Measurements from ENCODE around the gene KRTAP9-3.
A peak's percentile ranks its signal among the peaks of the same experiment; 100 is the strongest.
"Not testable (repeated sequence)": the region's sequence is repeated elsewhere in the genome, so short reads cannot be mapped to it uniquely, and the experiment has no call there.

Gene KRTAP9-3, protein sequence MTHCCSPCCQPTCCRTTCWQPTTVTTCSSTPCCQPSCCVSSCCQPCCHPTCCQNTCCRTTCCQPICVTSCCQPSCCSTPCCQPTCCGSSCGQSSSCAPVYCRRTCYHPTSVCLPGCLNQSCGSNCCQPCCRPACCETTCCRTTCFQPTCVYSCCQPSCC

DNA sequence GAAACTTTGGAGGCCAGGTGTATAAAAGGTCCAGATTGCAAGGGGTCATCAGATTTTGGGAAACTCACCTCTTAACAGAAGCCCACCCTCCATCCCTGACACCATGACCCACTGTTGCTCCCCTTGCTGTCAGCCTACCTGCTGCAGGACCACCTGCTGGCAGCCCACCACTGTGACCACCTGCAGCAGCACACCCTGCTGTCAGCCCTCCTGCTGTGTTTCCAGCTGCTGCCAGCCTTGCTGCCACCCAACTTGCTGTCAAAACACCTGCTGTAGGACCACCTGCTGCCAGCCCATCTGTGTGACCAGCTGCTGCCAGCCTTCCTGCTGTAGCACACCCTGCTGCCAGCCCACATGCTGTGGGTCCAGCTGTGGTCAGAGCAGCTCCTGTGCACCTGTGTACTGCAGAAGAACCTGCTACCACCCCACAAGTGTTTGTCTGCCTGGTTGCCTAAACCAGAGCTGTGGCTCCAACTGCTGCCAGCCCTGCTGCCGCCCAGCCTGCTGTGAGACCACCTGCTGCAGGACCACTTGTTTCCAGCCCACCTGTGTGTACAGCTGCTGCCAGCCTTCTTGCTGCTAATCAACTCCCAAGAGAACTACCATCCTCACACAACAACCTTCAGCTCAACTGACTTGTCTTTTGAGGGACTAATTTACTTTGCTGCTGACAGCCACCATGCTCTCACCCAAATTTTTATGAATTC is at the start of gene KRTAP9-3:
Gene KRTAP9-3 (plus strand): TSS at position 51 of the 707 bp plus-strand sequence. CDS start 53 bp downstream, at position 104.
- DNase-seq (ENCODE audit: low spot score), result not testable (repeated sequence)

DNA sequence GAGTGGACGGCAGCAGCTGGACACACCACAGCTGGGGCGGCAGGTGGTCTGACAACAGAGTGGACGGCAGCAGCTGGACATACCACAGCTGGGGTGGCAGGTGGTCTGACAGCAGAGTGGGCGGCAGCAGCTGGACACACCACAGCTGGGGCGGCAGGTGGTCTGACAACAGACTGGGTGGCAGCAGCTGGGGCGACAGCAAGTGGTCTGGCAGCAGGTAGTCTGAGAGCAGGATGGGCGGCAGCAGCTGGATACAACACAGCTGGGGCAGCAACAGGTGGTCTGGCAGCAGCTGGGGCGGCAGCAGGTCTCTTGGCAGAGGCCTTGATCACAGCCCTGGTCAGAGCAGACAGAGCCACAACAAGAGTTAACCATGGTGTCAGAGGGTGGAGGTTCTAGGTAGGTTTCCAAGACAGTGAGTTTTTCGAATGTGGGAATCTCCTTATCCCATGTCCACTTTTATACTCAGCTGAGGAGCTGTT is 47.7 kb upstream of the KRTAP9-3 start, which contains the start of gene KRTAP4-1:
Gene KRTAP4-1 (minus strand): TSS at position 432 of the 482 bp plus-strand sequence. CDS start 57 bp downstream, at position 375.
- no peak for DNase-seq (ENCODE audit: low spot score)

DNA sequence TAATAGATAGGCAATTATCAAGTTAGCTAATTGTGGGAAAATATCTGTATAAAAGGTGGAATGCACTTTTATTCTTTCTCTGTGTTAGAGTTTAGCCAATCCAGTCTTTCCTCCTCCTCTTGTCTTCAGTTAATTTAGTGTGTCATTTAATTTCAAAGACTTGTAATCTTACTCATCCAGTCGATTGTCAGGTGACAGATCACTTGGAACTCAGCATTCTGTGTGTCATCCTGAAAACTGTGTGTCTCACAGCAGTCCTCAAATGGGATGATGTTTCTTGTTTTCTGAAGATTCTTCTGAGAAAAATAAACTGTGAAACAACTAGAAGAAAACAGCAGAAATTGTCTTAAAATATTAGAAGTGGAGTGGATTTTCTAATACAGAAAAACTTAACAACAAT is 47.2 kb upstream of the KRTAP9-3 start:
- peak; percentile 55 for DNase-seq (ENCODE audit: low spot score)

DNA sequence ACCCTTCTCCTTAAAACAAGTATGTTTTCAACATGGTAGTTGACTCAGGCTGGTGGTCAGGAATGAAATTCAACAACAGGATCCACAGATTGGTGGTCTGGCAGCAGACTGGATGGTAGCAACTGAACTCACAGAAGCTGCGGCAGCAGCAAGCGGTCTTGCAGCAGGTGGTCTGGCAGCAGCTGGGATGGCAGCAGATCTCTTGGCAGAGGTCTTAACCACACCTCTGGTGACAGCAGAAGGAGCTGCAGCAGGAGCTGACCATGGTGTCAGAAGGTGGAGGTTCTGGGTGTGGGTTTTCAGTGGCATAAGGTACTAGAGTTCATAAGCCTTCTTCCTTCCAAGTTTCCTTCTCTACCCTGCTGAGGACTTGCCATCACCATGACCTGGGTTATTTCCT is 45.4 kb upstream of the KRTAP9-3 start:
- DNase-seq (ENCODE audit: low spot score), result no peak

DNA sequence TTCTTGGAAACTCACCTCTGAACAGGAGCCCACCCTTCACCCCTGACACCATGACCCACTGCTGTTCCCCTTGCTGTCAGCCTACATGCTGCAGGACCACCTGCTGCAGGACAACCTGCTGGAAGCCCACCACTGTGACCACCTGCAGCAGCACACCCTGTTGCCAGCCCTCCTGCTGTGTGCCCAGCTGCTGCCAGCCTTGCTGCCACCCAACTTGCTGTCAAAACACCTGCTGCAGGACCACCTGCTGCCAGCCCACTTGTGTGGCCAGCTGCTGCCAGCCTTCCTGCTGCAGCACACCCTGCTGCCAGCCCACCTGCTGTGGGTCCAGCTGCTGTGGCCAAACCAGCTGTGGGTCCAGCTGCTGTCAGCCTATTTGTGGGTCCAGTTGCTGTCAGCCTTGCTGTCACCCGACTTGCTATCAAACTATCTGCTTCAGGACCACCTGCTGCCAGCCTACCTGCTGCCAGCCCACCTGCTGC is 42.4 kb upstream of the KRTAP9-3 start, which contains the start of gene KRTAP9-1:
Gene KRTAP9-1 (plus strand): TSS at position 51 of the 482 bp plus-strand sequence. CDS start 0 bp downstream, at position 51.
- not testable (repeated sequence) for DNase-seq (ENCODE audit: low spot score)

DNA sequence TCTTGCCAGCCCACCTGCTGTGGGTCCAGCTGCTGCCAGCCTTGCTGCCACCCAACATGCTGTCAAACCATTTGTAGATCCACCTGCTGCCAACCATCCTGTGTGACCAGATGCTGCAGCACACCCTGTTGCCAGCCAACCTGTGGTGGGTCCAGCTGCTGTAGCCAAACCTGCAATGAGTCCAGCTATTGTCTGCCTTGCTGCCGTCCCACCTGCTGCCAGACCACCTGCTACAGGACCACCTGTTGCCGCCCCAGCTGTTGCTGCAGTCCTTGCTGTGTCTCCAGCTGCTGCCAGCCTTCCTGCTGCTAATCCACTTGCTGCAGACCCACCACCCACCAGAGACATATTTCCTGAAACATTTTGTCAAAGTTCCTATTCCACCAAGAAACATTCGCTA is 41.9 kb upstream of the KRTAP9-3 start:
- DNase-seq (ENCODE audit: low spot score), result no peak

DNA sequence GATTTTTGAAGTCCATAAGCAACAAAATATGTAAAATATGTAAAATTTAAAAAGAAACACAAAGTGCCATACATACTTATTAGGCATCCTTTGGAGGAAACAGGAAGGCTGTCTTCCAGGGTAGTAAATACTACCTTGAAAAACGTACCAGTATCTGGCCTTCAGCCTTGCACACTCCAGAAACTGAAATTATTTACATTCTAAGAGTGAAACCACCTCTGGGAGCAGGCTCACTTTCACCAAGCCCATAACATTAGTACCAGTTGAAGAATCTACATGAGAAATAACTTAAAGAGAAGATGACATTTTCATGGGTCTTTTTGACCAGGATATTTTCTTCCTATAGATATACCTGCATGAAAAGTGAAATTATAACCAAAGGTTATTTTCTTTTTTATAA is 36.2 kb upstream of the KRTAP9-3 start:
- DNase-seq (ENCODE audit: low spot score), result no peak

DNA sequence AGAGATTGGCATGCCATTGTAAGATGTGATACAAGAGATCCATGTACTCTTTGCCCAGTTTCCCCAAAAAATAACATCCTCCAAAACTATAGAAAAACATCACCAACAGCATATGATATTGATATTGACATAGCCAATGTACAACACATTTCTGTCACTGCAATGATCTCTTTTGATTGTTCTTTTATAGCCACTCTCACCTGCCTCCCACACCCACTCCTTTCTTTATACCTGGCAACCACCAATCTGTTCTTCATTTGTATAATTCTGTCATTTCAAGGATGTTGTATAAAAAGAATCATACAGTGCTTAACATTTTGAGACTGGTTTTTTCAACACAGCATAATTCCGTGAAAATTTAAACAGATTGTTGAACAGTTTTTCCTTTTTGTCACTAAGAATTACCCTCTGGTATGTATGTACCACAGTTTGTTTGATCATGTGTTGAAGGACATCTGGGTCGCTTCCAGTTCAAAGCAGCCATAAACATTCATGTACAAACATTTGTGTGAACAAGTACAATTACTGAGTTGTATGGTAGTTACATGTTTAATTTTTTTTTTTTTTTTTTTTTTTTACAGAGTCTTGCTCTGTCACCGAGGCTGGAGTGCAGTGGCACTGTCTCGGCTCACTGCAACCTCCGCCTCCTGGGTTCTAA is 32.7 kb upstream of the KRTAP9-3 start:
- no peak for DNase-seq (ENCODE audit: low spot score)

DNA sequence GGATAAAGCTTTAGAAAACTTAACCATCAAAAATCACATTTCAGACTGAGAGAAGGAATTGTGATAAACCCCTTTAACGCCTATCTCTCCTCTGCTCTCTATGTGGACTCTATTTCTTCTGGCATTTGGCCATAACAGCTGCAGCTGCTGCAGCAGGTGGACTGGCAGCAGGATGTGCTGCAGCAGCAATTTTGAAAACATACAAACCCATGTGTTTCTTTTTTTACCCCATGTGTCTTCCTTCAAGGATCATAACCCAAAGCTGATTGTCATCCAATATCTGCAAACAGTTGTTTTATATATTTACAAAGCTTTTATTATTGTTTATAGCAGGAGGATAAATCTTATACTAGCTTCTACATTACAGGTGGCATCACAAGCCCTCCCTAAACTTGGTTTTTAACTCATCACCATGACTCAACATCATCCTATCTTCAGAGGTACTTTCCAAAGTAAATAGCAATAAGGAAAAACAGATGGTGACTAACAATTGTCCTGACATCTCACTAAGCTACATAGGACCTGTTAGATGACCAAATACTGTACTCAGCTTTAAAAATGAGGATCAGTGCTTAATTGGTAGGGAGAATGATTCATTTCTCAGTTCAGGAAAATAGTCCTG is 20.3 kb upstream of the KRTAP9-3 start:
- DNase-seq (ENCODE audit: low spot score), result peak; percentile 4

DNA sequence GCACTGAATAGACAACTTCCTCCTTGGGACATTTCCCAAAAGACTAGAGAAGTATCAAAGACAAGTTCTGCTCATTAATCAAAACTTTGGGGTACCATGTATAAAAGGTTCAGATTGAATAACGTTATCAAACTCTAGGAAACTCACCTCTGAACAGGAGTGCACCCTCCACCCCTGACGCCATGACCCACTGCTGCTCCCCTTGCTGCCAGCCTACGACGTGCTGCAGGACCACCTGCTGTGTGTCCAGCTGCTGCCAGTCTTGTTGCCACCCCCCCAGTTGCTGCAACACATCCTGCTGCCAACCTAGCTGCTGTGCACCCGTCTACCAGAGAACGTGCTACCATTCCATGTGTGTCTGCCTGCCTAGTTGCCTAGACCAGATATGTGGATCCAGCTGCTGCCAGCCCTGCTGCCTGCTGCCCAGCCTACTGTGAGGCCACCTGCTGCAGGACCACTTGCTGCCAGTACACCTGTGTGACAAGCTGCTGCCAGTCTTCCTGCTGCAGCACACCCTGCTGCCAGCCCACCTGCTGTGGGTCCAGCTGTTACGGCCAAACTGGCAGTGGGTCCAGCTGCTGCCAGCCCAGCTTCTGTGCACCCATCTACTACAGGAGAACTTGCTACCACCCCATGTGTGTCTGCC is 19.6 kb upstream of the KRTAP9-3 start:
- DNase-seq (ENCODE audit: low spot score), result no peak

DNA sequence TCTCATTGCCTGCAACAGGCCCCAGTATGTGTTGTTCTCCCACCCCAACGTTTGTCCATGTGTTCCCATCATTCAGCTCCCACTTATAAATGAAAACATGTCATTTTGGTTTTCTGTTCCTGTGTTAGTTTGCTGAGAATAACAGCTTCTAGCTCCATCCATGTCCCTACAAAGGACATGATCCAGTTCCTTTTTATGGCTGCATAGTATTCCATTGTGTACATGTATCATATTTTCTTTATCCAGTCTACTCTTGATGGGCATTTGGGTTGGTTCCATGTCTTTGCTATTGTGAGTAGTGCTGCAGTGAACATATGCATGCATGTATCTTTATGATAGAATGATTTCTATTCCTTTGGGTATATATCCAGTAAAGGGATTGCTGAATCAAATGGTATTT is 16.6 kb upstream of the KRTAP9-3 start:
- DNase-seq (ENCODE audit: low spot score), result no peak

DNA sequence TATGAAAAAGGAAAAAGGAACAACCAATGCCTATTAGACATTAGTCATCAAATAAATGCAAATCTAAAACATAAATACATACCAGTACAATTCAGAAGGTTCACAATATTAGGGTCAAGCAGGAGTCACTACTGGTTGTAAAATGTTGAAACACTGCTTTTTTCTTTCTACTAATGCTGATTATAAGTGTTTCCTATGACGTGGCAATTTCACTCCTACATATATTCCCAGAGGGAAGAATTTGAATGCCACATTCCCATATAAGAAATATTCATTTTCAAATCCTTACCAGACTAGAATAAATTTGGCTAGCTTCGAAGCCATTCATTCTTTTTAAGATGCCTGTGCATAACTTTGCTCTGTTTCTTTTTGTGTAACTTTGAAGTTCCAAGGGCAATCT is 8.4 kb upstream of the KRTAP9-3 start:
- DNase-seq (ENCODE audit: low spot score), result no peak

DNA sequence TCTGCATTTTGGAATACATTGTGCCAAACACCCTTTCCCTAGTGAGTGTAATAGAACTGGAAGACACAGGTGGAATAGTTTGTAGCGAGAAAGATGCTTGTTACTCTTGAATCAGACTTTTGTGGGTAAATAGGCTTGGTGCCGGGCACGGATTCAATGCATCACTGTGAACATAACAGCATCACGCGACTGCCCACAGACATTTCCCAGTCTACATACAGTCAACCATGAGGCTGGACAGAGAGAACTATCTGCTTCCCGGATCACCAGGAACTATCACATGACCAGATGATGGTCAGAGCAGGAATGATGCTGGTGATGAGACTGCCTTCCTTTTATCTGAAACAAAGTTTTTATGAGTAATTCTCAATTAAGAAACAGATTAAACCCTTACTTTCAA is 6.2 kb upstream of the KRTAP9-3 start:
- no peak for DNase-seq (ENCODE audit: low spot score)

DNA sequence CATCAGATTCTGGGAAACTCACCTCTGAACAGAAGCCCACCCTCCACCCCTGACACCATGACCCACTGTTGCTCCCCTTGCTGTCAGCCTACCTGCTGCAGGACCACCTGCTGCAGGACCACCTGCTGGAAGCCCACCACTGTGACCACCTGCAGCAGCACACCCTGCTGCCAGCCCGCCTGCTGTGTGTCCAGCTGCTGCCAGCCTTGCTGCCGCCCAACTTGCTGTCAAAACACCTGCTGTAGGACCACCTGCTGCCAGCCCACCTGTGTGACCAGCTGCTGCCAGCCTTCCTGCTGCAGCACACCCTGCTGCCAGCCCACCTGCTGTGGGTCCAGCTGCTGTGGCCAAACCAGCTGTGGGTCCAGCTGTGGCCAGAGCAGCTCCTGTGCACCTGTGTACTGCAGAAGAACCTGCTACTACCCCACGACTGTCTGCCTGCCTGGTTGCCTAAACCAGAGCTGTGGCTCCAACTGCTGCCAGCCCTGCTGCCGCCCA is 5.6 kb upstream of the KRTAP9-3 start, which contains the start of gene KRTAP9-2:
Gene KRTAP9-2 (plus strand): TSS at position 51 of the 498 bp plus-strand sequence. CDS start 7 bp downstream, at position 58.
- not testable (repeated sequence) for DNase-seq (ENCODE audit: low spot score)

DNA sequence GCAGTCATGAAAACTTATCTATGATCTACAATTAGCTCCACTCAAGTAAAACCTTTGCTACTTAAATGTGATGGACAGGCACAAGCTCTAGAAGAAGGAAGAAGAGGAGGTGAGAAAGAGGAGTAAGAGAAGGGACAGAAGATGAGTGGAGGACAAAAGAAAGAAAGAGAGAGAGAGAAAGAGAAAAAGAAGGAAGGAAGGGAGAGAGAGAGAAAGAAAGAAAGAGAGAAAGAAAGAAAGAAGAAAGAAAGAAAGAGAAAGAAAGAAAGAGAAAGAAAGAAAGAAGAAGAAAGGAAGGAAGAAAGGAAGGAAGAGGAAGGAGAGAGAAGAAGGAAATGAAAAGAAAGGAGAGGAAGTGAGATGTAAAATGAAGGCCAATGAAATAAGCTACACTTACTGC is 2.2 kb upstream of the KRTAP9-3 start:
- no peak for DNase-seq (ENCODE audit: low spot score)

DNA sequence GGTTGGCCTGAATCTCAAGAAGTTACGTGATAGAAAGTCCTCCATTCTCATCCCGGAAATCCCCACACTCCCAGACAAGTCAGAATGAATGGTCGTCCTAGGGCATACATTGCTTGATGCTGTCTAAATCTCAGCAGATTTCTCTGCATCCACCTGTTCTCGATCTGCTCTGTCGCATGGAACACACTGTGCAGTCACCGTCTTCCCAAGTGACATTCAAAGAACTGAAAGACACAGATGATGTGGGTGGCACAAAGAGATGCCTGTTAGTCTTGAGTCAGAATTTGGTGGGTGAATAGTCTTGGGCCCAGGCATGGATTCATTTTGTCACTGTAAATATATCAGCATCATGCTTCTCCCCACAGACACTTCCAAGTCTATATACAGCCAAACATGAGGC is 518 bp upstream of the KRTAP9-3 start:
- DNase-seq (ENCODE audit: low spot score), result no peak

DNA sequence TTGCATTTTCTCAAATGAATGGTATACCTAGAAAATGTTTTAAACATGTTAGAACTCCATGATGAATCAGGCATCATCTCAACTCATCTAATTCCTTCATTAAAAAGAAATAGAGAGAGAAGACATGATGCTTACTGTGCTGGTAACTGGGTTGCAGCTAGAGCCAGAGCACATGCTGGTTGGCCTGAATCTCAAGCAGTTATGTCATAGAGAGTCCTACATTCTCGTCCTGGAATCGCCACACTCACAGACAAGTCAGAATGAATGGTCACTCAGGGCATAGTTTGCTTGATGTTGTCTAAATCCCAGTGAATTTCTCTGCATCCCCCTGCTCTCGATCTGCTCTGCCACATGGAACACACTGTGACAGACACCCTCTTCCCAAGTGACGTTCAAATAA is 4.9 kb downstream of the KRTAP9-3 start:
- DNase-seq (ENCODE audit: low spot score), result not testable (repeated sequence)

DNA sequence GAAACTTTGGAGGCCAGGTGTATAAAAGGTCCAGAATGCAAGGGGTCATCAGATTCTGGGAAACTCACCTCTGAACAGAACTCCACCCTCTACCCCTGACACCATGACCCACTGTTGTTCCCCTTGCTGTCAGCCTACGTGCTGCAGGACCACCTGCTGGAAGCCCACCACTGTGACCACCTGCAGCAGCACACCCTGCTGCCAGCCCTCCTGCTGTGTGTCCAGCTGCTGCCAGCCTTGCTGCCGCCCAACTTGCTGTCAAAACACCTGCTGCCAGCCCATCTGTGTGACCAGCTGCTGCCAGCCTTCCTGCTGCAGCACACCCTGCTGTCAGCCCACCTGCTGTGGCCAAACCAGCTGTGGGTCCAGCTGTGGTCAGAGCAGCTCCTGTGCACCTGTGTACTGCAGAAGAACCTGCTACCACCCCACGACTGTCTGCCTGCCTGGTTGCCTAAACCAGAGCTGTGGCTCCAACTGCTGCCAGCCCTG is 5.7 kb downstream of the KRTAP9-3 start, which contains the start of gene KRTAP9-8:
Gene KRTAP9-8 (plus strand): TSS at position 51 of the 489 bp plus-strand sequence. CDS start 53 bp downstream, at position 104.
- DNase-seq (ENCODE audit: low spot score), result not testable (repeated sequence)

DNA sequence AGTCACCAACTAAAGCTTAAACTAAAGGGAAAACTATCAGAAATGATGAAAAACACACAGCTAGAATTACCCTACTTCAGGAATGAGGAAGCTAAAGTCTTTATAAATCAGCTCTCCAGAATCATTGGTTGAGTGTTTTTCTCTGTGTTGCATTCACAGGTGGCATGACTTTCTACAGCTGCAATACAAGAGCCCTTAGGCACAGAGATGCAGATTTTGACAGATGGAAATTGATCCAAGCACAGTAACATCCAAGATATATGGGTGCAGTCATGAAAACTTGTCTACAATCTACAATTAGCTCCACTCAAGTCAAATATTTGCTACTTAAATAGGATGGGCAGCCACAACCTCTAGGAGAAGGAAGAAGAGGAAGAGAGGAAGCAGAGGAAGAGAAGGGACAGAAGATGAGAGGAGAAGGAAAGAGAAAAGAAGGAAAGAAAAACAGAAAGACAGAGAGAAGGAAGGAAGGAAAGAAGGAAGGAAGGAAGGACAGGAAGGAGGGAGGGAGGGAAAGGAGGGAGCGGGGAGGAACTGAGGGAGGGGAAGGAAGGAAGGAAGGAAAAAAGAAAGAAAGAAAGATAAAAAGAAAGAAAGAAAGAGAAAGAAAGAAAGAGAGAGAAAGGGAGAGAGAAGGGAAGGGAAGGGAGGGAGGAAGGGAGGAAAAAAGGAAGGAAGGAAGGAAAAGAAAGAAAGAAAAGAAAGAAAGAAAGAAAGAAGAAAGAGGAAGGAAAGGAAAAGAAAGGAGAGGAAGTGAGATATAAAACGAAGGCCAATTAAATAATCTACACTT is 14.9 kb downstream of the KRTAP9-3 start:
- DNase-seq (ENCODE audit: low spot score), result not testable (repeated sequence)

DNA sequence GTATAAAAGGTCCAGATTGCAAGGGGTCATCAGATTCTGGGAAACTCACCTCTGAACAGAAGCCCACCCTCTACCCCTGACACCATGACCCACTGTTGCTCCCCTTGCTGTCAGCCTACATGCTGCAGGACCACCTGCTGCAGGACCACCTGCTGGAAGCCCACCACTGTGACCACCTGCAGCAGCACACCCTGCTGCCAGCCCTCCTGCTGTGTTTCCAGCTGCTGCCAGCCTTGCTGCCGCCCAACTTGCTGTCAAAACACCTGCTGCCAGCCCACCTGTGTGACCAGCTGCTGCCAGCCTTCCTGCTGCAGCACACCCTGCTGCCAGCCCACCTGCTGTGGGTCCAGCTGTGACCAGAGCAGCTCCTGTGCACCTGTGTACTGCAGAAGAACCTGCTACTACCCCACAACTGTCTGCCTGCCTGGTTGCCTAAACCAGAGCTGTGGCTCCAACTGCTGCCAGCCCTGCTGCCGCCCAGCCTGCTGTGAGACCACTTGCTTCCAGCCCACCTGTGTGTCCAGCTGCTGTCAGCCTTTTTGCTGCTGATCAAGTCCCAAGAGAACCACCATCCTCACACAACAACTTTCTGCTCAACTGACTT is 17.5 kb downstream of the KRTAP9-3 start, which contains the start of gene KRTAP9-4:
Gene KRTAP9-4 (plus strand): TSS at position 51 of the 604 bp plus-strand sequence. CDS start 34 bp downstream, at position 85.
- DNase-seq (ENCODE audit: low spot score), result not testable (repeated sequence)
